Left ventricle myocardium inferior (tissue), 1 donor: ENCODE data around the gene ACLY. TPM values are rescaled to one million over a fixed set of nuclear protein-coding genes. Genes with fewer than 3 reads are reported as not detected.

ENCODE experiments used
- DNase-seq: peaks from one replicate; pipeline ENCODE4 v3.0.0-alpha.2; 2020
- H3K27ac ChIP-seq: fragments of 200-600 bp; replicated peaks from 2 replicates; pipeline ENCODE4 v1.8.0; 2021
- H3K27me3 ChIP-seq: fragments of 200-600 bp; 2 replicates; pipeline ENCODE4 v1.8.0; 2021; ENCODE audit warnings: low read depth
- H3K36me3 ChIP-seq: fragments of 200-600 bp; 2 replicates; pipeline ENCODE4 v1.8.0; 2021
- H3K4me1 ChIP-seq: fragments of 200-600 bp; 2 replicates; pipeline ENCODE4 v1.8.0; 2021
- H3K4me3 ChIP-seq: fragments of 200-600 bp; 2 replicates; pipeline ENCODE4 v1.8.0; 2021; ENCODE audit warnings: mild to moderate bottlenecking, moderate library complexity
- H3K9me3 ChIP-seq: fragments of 200-600 bp; replicated peaks from 2 replicates; pipeline ENCODE4 v1.8.0; 2021
- intact Hi-C: fragments of 100-400 bp; cut with micrococcal nuclease; formaldehyde crosslinking; loops from one replicate; pipeline ENCODE4 v1.11.0; 2022
- long read RNA-seq: library from polyadenylated mRNA; unstranded; transcript quantifications from one replicate; pipeline ENCODE4 v2.0.0, GENCODE V29; 2021
- total RNA-seq: library from RNA; stranded (reverse); fragmentation: NEBNext Ultra II Directional; extraction: Animal tissue kit (Norgen Biotek cat#: 25700); gene quantifications from one replicate; pipeline ENCODE4 v1.2.1, GENCODE V29; 2021
- TF ChIP-seq, protein P1 (sequence below): fragments of 200-600 bp; IDR thresholded peaks from 2 replicates; pipeline ENCODE4 v1.8.0; 2021; ENCODE audit warnings: antibody characterized with exemption, mild to moderate bottlenecking, borderline replicate concordance
- donor health status: DM: no; HTN: yes; CAD: no; lungs with severe emphysema.

ACLY gene
- 23.5 TPM for total RNA-seq
- long read RNA-seq, full-length matches to known transcripts: 61 of 80 reads
- long read RNA-seq, partial matches to known transcripts: 9 of 80 reads
- long read RNA-seq, other reads (novel, unspliced or antisense): 10 of 80 reads

DNA sequence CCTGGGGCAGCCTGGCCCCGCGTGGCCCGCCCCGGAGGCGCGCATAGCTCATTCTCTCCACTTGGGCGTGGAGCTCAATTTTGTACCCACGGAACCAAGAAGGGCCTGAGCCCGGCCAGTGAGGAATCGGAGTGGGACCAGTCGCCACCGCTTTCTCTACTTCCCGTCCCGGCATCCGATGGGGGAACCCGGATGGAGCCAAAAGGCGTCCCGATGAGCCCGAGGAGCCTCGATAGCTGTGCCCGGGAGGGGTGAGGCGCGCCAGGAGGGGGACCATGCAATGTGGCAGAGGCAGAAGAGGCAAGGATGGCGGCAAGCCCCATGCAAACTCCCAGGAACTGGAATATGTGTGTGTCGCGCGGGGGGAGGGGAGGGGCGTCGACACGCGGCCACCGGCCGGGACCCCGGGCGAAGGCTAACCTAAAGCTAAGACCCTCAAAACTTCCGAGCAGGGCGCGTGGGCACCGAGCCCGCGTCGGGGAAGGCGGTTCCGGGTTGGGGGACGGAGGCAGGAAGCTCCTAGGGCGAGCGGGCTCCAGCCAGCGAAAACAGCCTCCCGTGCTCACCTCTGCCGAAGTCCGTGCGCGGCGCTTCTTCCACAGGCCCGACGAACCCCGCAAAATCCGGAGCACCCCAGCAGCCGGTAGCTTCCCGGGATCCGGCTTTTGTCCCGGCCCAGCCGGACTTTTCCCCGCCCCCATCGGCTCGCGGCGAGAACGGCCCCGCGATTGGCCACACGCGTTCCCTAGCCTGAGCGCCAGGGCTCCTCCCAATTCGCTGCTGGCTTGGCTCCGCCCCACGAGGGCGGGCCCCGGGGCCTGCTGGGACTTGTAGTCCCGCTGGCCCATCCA lies at the start of gene ACLY:
Gene ACLY (minus strand): TSS at position 638 of the 851 bp plus-strand sequence. CDS start 5,078 bp downstream, outside the sequence.
- peak within 1 kb of the TSS; percentile 94 for H3K4me3 ChIP-seq
- TF ChIP-seq, protein P1, sequence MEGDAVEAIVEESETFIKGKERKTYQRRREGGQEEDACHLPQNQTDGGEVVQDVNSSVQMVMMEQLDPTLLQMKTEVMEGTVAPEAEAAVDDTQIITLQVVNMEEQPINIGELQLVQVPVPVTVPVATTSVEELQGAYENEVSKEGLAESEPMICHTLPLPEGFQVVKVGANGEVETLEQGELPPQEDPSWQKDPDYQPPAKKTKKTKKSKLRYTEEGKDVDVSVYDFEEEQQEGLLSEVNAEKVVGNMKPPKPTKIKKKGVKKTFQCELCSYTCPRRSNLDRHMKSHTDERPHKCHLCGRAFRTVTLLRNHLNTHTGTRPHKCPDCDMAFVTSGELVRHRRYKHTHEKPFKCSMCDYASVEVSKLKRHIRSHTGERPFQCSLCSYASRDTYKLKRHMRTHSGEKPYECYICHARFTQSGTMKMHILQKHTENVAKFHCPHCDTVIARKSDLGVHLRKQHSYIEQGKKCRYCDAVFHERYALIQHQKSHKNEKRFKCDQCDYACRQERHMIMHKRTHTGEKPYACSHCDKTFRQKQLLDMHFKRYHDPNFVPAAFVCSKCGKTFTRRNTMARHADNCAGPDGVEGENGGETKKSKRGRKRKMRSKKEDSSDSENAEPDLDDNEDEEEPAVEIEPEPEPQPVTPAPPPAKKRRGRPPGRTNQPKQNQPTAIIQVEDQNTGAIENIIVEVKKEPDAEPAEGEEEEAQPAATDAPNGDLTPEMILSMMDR: no peak
- peaks cover 3% of the 10 kb centered on the region for H3K36me3 ChIP-seq
- intact Hi-C loops: no loop called here
- H3K9me3 ChIP-seq: no peaks in the 10 kb centered on the region
- H3K27ac ChIP-seq: peak within 1 kb of the TSS; percentile 92
- peaks cover 58% of the 10 kb centered on the region for H3K4me1 ChIP-seq
- H3K27me3 ChIP-seq: no peaks in the 10 kb centered on the region
- DNase-seq: peak; percentile 96

DNA sequence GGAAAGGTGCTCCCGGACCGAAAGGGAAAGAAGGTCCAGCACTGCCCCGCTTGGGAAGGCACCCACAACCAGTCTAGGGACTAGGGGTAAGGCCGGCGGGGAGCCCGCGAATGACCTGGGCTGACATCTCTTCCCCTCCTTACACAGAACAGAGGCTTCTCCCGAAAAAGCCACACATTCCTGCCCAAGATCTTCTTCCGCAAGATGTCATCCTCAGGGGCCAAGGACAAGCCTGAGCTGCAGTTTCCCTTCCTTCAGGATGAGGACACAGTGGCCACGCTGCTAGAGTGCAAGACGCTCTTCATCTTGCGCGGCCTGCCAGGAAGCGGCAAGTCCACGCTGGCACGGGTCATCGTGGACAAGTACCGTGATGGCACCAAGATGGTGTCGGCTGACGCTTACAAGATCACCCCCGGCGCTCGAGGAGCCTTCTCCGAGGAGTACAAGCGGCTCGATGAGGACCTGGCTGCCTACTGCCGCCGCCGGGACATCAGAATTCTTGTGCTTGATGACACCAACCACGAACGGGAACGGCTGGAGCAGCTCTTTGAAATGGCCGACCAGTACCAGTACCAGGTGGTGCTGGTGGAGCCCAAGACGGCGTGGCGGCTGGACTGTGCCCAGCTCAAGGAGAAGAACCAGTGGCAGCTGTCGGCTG lies 49.3 kb upstream of the ACLY start:
- intact Hi-C loops: no loop called here
- TF ChIP-seq, protein P1: no peak
- Histone ChIP-seq H3K27ac (peak overlapping the region; percentile 94), H3K36me3 (peaks cover 39% of the 10 kb centered on the region), H3K4me3 (peak overlapping the region; percentile 98), H3K9me3 (no peaks in the 10 kb centered on the region), H3K27me3 (no peaks in the 10 kb centered on the region), H3K4me1 (peaks cover 50% of the 10 kb centered on the region)
- DNase-seq: no peak

DNA sequence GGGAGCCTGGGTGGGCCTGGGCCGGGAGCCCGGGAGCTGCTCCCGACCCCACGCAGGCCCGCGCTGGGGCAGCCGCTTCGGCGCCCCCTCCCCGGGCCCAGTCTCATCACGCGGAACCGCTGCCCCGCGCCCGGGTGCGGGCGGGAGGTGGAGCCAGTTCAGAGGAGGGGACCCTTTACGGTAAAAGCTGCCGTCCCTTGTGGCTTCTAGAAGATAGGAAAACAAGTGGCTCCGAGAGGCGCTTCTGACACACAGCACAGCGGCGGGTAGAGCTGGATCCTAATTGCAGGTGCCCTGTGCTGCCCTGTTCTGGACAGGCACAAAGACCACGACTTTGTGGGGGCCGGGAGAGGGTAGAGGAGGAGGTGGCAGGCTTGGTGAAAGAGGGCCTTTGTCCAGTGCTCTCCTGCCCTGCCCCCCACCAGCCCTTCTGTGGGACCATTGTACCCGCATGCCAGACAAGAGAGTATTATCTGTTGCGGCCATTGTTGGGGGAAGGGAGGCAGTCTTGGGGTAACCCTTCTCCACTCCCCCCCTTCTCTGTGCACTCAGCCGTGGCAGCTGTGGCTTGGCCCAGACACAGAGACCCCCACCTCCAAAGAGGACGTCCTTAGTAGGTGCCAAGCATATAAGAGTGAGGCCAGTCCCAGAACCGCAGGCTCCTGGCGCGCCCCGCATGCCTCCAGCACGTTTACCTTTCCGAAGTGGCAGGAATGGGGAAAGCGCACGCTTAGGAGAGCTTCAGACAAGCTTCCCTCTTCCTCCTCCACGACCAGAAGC lies 48.6 kb upstream of the ACLY start:
- Histone ChIP-seq H3K9me3 (no peaks in the 10 kb centered on the region), H3K4me1 (peaks cover 49% of the 10 kb centered on the region), H3K36me3 (peaks cover 32% of the 10 kb centered on the region), H3K27ac (peak overlapping the region; percentile 94), H3K27me3 (no peaks in the 10 kb centered on the region), H3K4me3 (peak overlapping the region; percentile 98)
- intact Hi-C loops: no loop called here
- TF ChIP-seq, protein P1: no peak
- peak; percentile 29 for DNase-seq

DNA sequence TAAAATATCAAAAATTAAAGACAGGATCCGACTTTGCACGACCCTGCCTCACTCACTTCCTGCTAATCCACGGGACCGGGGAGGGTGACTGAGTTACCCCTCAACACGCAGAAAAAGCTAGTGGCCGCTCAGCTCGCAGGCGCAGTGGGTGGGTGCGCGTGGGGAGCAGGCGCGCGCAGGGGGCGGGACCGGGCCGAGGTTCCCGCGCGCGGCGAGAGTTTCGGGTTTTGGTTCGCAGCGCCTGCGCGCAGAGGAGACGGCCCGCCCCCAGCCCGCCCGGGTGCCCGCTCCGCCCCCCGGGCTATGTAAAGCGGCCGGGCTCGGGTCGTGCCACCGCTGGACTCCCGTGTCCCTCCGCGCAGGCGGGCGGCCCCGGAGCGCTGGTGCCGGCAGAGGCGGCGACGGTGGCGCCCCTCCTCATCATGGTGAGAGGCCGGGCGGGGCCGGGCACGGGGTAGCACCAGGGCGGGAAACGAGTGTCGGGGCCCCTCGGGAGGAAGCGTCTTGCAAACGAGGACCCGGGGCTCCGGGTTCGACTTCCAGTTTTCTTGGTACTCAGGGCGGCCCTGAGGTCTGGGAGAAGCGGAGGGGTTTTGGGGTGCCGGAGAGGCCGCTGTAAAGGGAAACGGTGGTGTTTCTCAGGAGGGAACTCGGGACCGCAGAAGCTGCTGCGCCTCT lies 47.9 kb upstream of the ACLY start, which contains the start of gene CNP:
Gene CNP (plus strand): TSS at position 333 of the 678 bp plus-strand sequence. CDS start 90 bp downstream, at position 423.
- Histone ChIP-seq H3K27me3 (no peaks in the 10 kb centered on the region), H3K4me1 (peaks cover 41% of the 10 kb centered on the region), H3K9me3 (no peaks in the 10 kb centered on the region), H3K4me3 (peak within 1 kb of the TSS; percentile 98), H3K36me3 (peaks cover 25% of the 10 kb centered on the region), H3K27ac (peak within 1 kb of the TSS; percentile 94)
- intact Hi-C loops: no loop called here
- peak; percentile 94 for DNase-seq
- TF ChIP-seq, protein P1: no peak
